Liver (tissue), 9 donors: ENCODE results near the gene ST3GAL3. TPM values are rescaled to one million over a fixed set of nuclear protein-coding genes. Genes with fewer than 3 reads are reported as not detected.

Source experiments
- DNase-seq: peaks from one replicate; pipeline ENCODE4 v3.0.0-alpha.2; 2017; ENCODE audit warnings: low spot score
- H3K27ac ChIP-seq, 2 donors: one replicate each; pipeline ENCODE4 v1.7.0; 2013; ENCODE audit warnings: inconsistent platforms in 2 of 2, low read length in 2 of 2, control low read depth in 1 of 2, low read depth in 1 of 2, mild to moderate bottlenecking in 1 of 2
- H3K27me3 ChIP-seq, 4 donors: one replicate each; pipeline versions ENCODE4 v1.6.1 to v1.7.0; 2013; ENCODE audit warnings: low read length in 3 of 4, inconsistent platforms in 1 of 4, mild to moderate bottlenecking in 1 of 4, moderate library complexity in 1 of 4; ENCODE audit not compliant: control insufficient read depth in 4 of 4, insufficient read depth in 4 of 4
- H3K36me3 ChIP-seq, 4 donors: one replicate each; pipeline versions ENCODE4 v1.6.1 to v1.7.0; 2013; ENCODE audit warnings: low read length in 3 of 4, mild to moderate bottlenecking in 3 of 4, low read depth in 1 of 4, moderate library complexity in 1 of 4; ENCODE audit not compliant: control insufficient read depth in 4 of 4, insufficient read depth in 3 of 4
- H3K4me1 ChIP-seq, 4 donors: one replicate each; pipeline versions ENCODE4 v1.6.1 to v1.7.0; 2013; ENCODE audit warnings: low read length in 3 of 4, mild to moderate bottlenecking in 3 of 4, moderate library complexity in 1 of 4; ENCODE audit not compliant: control insufficient read depth in 4 of 4, insufficient read depth in 4 of 4
- H3K4me3 ChIP-seq, 3 donors: one replicate each; pipeline versions ENCODE4 v1.6.1 to v1.7.0; 2013; ENCODE audit warnings: low read length in 3 of 3, control low read depth in 1 of 3, low read depth in 1 of 3, mild to moderate bottlenecking in 1 of 3
- H3K9ac ChIP-seq, 2 donors: one replicate each; pipeline ENCODE4 v1.7.0; 2013; ENCODE audit warnings: low read length in 2 of 2, mild to moderate bottlenecking in 2 of 2, moderate library complexity in 2 of 2, control low read depth in 1 of 2, low read depth in 1 of 2
- H3K9me3 ChIP-seq, 4 donors: one replicate each; pipeline versions ENCODE4 v1.6.1 to v1.7.0; 2013; ENCODE audit warnings: low read length in 3 of 4; ENCODE audit not compliant: control insufficient read depth in 4 of 4
- EGR1 ChIP-seq, 2 donors: IDR thresholded peaks; 2 replicates each; pipeline ENCODE4 v1.6.1; 2016 to 2018; ENCODE audit warnings: antibody characterized with exemption in 2 of 2, low read depth in 2 of 2
- FOXA1 ChIP-seq: IDR thresholded peaks from 2 replicates; pipeline ENCODE4 v1.6.1; 2016; ENCODE audit warnings: antibody characterized with exemption
- FOXA2 ChIP-seq: IDR thresholded peaks from 2 replicates; pipeline ENCODE4 v1.6.1; 2016; ENCODE audit warnings: antibody characterized with exemption
- GABPA ChIP-seq, 2 donors: IDR thresholded peaks in 1 of 2; conservative IDR thresholded peaks in 1 of 2; 2 replicates each; pipeline ENCODE4 v1.6.1; 2016; ENCODE audit warnings: antibody characterized with exemption in 2 of 2, mild to moderate bottlenecking in 1 of 2, moderate library complexity in 1 of 2
- HNF4A ChIP-seq, 2 donors: conservative IDR thresholded peaks; 2 replicates each; pipeline ENCODE4 v1.6.1; 2016; ENCODE audit warnings: antibody characterized with exemption in 2 of 2, mild to moderate bottlenecking in 2 of 2
- HNF4G ChIP-seq: IDR thresholded peaks from 2 replicates; pipeline ENCODE4 v1.6.1; 2016; ENCODE audit warnings: antibody characterized with exemption
- JUND ChIP-seq, 2 donors: IDR thresholded peaks; 2 replicates each; pipeline ENCODE4 v1.6.1; 2016; ENCODE audit warnings: antibody characterized with exemption in 2 of 2
- NR2F2 ChIP-seq: IDR thresholded peaks from 2 replicates; pipeline ENCODE4 v1.6.1; 2016; ENCODE audit warnings: antibody characterized with exemption
- RAD21 ChIP-seq, 2 donors: IDR thresholded peaks; 2 replicates each; pipeline ENCODE4 v1.6.1; 2016; ENCODE audit warnings: antibody characterized with exemption in 2 of 2, mild to moderate bottlenecking in 2 of 2
- RXRA ChIP-seq, 2 donors: IDR thresholded peaks; 2 replicates each; pipeline ENCODE4 v1.6.1; 2017 to 2018; ENCODE audit warnings: antibody characterized with exemption in 2 of 2, mild to moderate bottlenecking in 1 of 2
- SP1 ChIP-seq: IDR thresholded peaks from 2 replicates; pipeline ENCODE4 v1.6.1; 2018; ENCODE audit warnings: antibody characterized with exemption, mild to moderate bottlenecking
- TAF1 ChIP-seq: conservative IDR thresholded peaks from 2 replicates; pipeline ENCODE4 v1.6.1; 2016; ENCODE audit warnings: antibody characterized with exemption, mild to moderate bottlenecking
- YY1 ChIP-seq: IDR thresholded peaks from 2 replicates; pipeline ENCODE4 v1.6.1; 2016; ENCODE audit warnings: antibody characterized with exemption, mild to moderate bottlenecking
- WGBS: extraction: QIAGEN DNeasy Blood & Tissue Kit; methylation state at CpG from one replicate; pipeline ENCODE4 v1.1.7; 2013; 5-methylcytosine and 5-hydroxymethylcytosine counted together
- polyA plus RNA-seq, 2 donors: library from polyadenylated mRNA; stranded (reverse) in 1 of 2; unstranded in 1 of 2; fragments of 200-250 nt in 1 of 2; fragments of >200 nt in 1 of 2; fragmentation: Nextera tagmentation in 1 of 2; extraction: Ambion mirVana in 1 of 2; gene quantifications; one replicate each; pipeline versions ENCODE4 v1.2.1 to v1.2.3, GENCODE V29; 2013 to 2015
- total RNA-seq, 2 donors: library from RNA; depleted of rRNA; stranded (reverse); fragments of >200 nt; gene quantifications; one replicate each; pipeline ENCODE4 v1.2.3, GENCODE V29; 2014
- TF ChIP-seq, protein P1 (sequence below): IDR thresholded peaks from 2 replicates; pipeline ENCODE4 v1.6.1; 2016; ENCODE audit warnings: antibody characterized with exemption
- TF ChIP-seq, protein P2 (sequence below): IDR thresholded peaks from 2 replicates; pipeline ENCODE4 v1.6.1; 2016; ENCODE audit warnings: antibody characterized with exemption
- TF ChIP-seq, protein P3 (sequence below): fragments of 150-350 bp; IDR thresholded peaks from 2 replicates; pipeline ENCODE4 v1.5.1; 2017; ENCODE audit warnings: improper control_type of control experiment, low read depth, low read length; ENCODE audit not compliant: missing input control
- donor health status: healthy.
- donor health status: healthy.
- donor health status: healthy.
- donor health status: healthy.
- donor health status: healthy.

Gene ST3GAL3
- total and polyA plus RNA-seq, 4 donors, result 4.9 to 11.4 (median 8.1) TPM

GRCh38 chr1:43871181-43871910, 164.0 kb downstream of the ST3GAL3 start:
- Histone ChIP-seq H3K9me3 (no peaks in the 10 kb centered on the region), H3K4me3 (no peak overlapping the region), H3K9ac (no peak overlapping the region), H3K27me3 (no peaks in the 10 kb centered on the region), H3K36me3 (peaks cover 0 to 2% (median 0%) of the 10 kb centered on the region in 4 donors), H3K27ac (no peak overlapping the region), H3K4me1 (peaks cover 0 to 3% (median 0%) of the 10 kb centered on the region in 4 donors)
- 88% methylated on average over 3 of the region's 3 CpGs for WGBS
- no peak for DNase-seq
- TF ChIP-seq YY1, result no peak
- TF ChIP-seq NR2F2, result no peak
- TF ChIP-seq TAF1, result no peak
- TF ChIP-seq FOXA1, result no peak
- no peak for TF ChIP-seq HNF4A (conservative IDR thresholded peaks at IDR 0.05)

- WGBS, result 87% methylated on average over 5 of the region's 5 CpGs
- Histone ChIP-seq H3K27me3 (no peaks in the 10 kb centered on the region), H3K9me3 (no peaks in the 10 kb centered on the region), H3K9ac (no peak overlapping the region), H3K27ac (no peak overlapping the region), H3K4me1 (peaks cover 0 to 3% (median 0%) of the 10 kb centered on the region in 4 donors), H3K4me3 (no peak overlapping the region), H3K36me3 (peaks cover 0 to 2% (median 0%) of the 10 kb centered on the region in 4 donors)
- DNase-seq, result no peak
- TF ChIP-seq SP1 (no peak), RXRA (IDR thresholded peaks at IDR 0.05) (no peak), GABPA (IDR thresholded peaks at IDR 0.05 in 1 of 2, conservative IDR thresholded peaks at IDR 0.05 in 1 of 2) (no peak), EGR1 (IDR thresholded peaks at IDR 0.05; ENCODE audit: low read depth in 2 of 2) (no peak), RAD21 (IDR thresholded peaks at IDR 0.05) (no peak), JUND (IDR thresholded peaks at IDR 0.05) (no peak), HNF4A (conservative IDR thresholded peaks at IDR 0.05) (no peak), HNF4G (no peak)
- TF ChIP-seq, protein P1, sequence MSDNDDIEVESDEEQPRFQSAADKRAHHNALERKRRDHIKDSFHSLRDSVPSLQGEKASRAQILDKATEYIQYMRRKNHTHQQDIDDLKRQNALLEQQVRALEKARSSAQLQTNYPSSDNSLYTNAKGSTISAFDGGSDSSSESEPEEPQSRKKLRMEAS, result no peak
- TF ChIP-seq, protein P2, sequence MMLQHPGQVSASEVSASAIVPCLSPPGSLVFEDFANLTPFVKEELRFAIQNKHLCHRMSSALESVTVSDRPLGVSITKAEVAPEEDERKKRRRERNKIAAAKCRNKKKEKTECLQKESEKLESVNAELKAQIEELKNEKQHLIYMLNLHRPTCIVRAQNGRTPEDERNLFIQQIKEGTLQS, result no peak
Observed at GRCh38 chr1:43872280-43872679, 164.9 kb downstream of the ST3GAL3 start.

- H3K9me3 ChIP-seq, result no peaks in the 10 kb centered on the region
- H3K4me1 ChIP-seq, result no peaks in the 10 kb centered on the region
- TF ChIP-seq RAD21 (IDR thresholded peaks at IDR 0.05), result no peak
- TF ChIP-seq RXRA (IDR thresholded peaks at IDR 0.05), result no peak
- no peak for TF ChIP-seq FOXA2
- TF ChIP-seq YY1, result no peak
- peaks cover 0 to 2% (median 0%) of the 10 kb centered on the region in 4 donors for H3K36me3 ChIP-seq
- no peak overlapping the region for H3K27ac ChIP-seq
- DNase-seq, result no peak
- H3K27me3 ChIP-seq, result no peaks in the 10 kb centered on the region
- no peak overlapping the region for H3K9ac ChIP-seq
- H3K4me3 ChIP-seq, result no peak overlapping the region
Observed at GRCh38 chr1:43873851-43874250, 166.5 kb downstream of the ST3GAL3 start.

- no peaks in the 10 kb centered on the region for H3K27me3 ChIP-seq
- DNase-seq, result no peak
- H3K4me1 ChIP-seq, result no peaks in the 10 kb centered on the region
- 97% methylated on average over 3 of the region's 3 CpGs for WGBS
- no peaks in the 10 kb centered on the region for H3K9me3 ChIP-seq
- no peak overlapping the region for H3K9ac ChIP-seq
- no peak overlapping the region for H3K27ac ChIP-seq
- H3K36me3 ChIP-seq, result peaks cover 0 to 4% (median 1%) of the 10 kb centered on the region in 4 donors
- no peak overlapping the region for H3K4me3 ChIP-seq
- TF ChIP-seq YY1 (no peak), RAD21 (IDR thresholded peaks at IDR 0.05) (no peak), TAF1 (no peak), JUND (IDR thresholded peaks at IDR 0.05) (no peak), FOXA1 (no peak), GABPA (IDR thresholded peaks at IDR 0.05 in 1 of 2, conservative IDR thresholded peaks at IDR 0.05 in 1 of 2) (no peak), SP1 (no peak), NR2F2 (no peak), RXRA (IDR thresholded peaks at IDR 0.05) (no peak)
- TF ChIP-seq, protein P2, result no peak
- TF ChIP-seq, protein P3, sequence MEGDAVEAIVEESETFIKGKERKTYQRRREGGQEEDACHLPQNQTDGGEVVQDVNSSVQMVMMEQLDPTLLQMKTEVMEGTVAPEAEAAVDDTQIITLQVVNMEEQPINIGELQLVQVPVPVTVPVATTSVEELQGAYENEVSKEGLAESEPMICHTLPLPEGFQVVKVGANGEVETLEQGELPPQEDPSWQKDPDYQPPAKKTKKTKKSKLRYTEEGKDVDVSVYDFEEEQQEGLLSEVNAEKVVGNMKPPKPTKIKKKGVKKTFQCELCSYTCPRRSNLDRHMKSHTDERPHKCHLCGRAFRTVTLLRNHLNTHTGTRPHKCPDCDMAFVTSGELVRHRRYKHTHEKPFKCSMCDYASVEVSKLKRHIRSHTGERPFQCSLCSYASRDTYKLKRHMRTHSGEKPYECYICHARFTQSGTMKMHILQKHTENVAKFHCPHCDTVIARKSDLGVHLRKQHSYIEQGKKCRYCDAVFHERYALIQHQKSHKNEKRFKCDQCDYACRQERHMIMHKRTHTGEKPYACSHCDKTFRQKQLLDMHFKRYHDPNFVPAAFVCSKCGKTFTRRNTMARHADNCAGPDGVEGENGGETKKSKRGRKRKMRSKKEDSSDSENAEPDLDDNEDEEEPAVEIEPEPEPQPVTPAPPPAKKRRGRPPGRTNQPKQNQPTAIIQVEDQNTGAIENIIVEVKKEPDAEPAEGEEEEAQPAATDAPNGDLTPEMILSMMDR, result no peak
Observed at GRCh38 chr1:43874716-43875115, 167.4 kb downstream of the ST3GAL3 start.
